Neuronal stem cell (in vitro differentiated cells): ENCODE measurements around the gene SYT1.

ENCODE experiments used
- DNase-seq: peaks from one replicate; pipeline ENCODE4 v3.0.0-alpha.2; 2013; ENCODE audit warnings: low spot score
- H2AFZ ChIP-seq: one replicate; pipeline ENCODE4 v1.6.1; 2013; ENCODE audit warnings: mild to moderate bottlenecking, low read length, inconsistent platforms
- H2AK5ac ChIP-seq: 2 replicates; pipeline ENCODE4 v1.6.1; 2013; ENCODE audit warnings: low read depth, mild to moderate bottlenecking, inconsistent platforms, low read length, moderate library complexity, mixed read lengths
- H2BK120ac ChIP-seq: 2 replicates; pipeline ENCODE4 v1.6.1; 2013; ENCODE audit warnings: low read depth, mild to moderate bottlenecking, inconsistent platforms, low read length, moderate library complexity, mixed read lengths
- H2BK12ac ChIP-seq: one replicate; pipeline ENCODE4 v1.6.1; 2013; ENCODE audit warnings: low read length, inconsistent platforms
- H2BK15ac ChIP-seq: 2 replicates; pipeline ENCODE4 v1.6.1; 2013; ENCODE audit warnings: mild to moderate bottlenecking, low read length, inconsistent platforms, mixed read lengths
- H2BK5ac ChIP-seq: one replicate; pipeline ENCODE4 v1.6.1; 2013; ENCODE audit warnings: inconsistent platforms, mild to moderate bottlenecking, low read length, moderate library complexity
- H3K14ac ChIP-seq: one replicate; pipeline ENCODE4 v1.6.1; 2013; ENCODE audit warnings: low read length, inconsistent platforms
- H3K18ac ChIP-seq: 2 replicates; pipeline ENCODE4 v1.6.1; 2013; ENCODE audit warnings: low read length, inconsistent platforms
- H3K23ac ChIP-seq: 2 replicates; pipeline ENCODE4 v1.6.1; 2013; ENCODE audit warnings: low read depth, mild to moderate bottlenecking, mixed read lengths, low read length, inconsistent platforms; ENCODE audit not compliant: poor library complexity
- H3K27ac ChIP-seq: replicated peaks from 3 replicates; pipeline ENCODE4 v1.5.1; 2013; ENCODE audit warnings: low read length, inconsistent platforms
- H3K27me3 ChIP-seq, 3 experiments: 2 replicates each; pipeline ENCODE4 v1.6.1; 2013; ENCODE audit warnings: low read length in 3 of 3, mild to moderate bottlenecking in 2 of 3, inconsistent platforms in 1 of 3, low read depth in 1 of 3, mixed read lengths in 1 of 3, moderate library complexity in 1 of 3; ENCODE audit not compliant: control insufficient read depth in 3 of 3, insufficient read depth in 3 of 3
- H3K36me3 ChIP-seq, 2 donors: replicated peaks in 1 of 2; 2 replicates each; pipeline ENCODE4 v1.6.1; 2013; ENCODE audit warnings: low read length in 2 of 2; ENCODE audit not compliant: control insufficient read depth in 2 of 2, insufficient read depth in 2 of 2
- H3K4ac ChIP-seq: 2 replicates; pipeline ENCODE4 v1.6.1; 2013; ENCODE audit warnings: inconsistent platforms, mild to moderate bottlenecking, low read length, moderate library complexity
- H3K4me1 ChIP-seq, 2 donors: 1 replicate in 1 of 2; 2 replicates in 1 of 2; pipeline ENCODE4 v1.6.1; 2013; ENCODE audit warnings: low read length in 2 of 2, low read depth in 1 of 2; ENCODE audit not compliant: control insufficient read depth in 2 of 2, insufficient read depth in 1 of 2
- H3K4me2 ChIP-seq: one replicate; pipeline ENCODE4 v1.6.1; 2013; ENCODE audit warnings: mild to moderate bottlenecking, low read length, inconsistent platforms; ENCODE audit not compliant: insufficient read depth, poor library complexity, severe bottlenecking
- H3K4me3 ChIP-seq, 2 donors: 2 replicates each; pipeline ENCODE4 v1.5.1; 2013; ENCODE audit warnings: low read length in 2 of 2, mild to moderate bottlenecking in 2 of 2, inconsistent platforms in 1 of 2, moderate library complexity in 1 of 2
- H3K79me1 ChIP-seq: one replicate; pipeline ENCODE4 v1.6.1; 2013; ENCODE audit warnings: low read depth, mild to moderate bottlenecking, inconsistent platforms, low read length, moderate library complexity
- H3K9ac ChIP-seq: one replicate; pipeline ENCODE4 v1.6.1; 2013; ENCODE audit warnings: mild to moderate bottlenecking, low read depth, low read length, inconsistent platforms; ENCODE audit not compliant: poor library complexity
- H3K9me3 ChIP-seq, 2 donors: replicated peaks in 1 of 2; 2 replicates each; pipeline versions ENCODE3 to v1.6.1; 2013; ENCODE audit warnings: low read length in 2 of 2, mild to moderate bottlenecking in 2 of 2, inconsistent platforms in 1 of 2, low read depth in 1 of 2, mixed read lengths in 1 of 2, moderate library complexity in 1 of 2; ENCODE audit not compliant: control insufficient read depth in 2 of 2, insufficient read depth in 1 of 2
- H4K8ac ChIP-seq: one replicate; pipeline ENCODE4 v1.6.1; 2013; ENCODE audit warnings: low read depth, mild to moderate bottlenecking, inconsistent platforms, low read length, moderate library complexity
- H4K91ac ChIP-seq: one replicate; pipeline ENCODE4 v1.6.1; 2013; ENCODE audit warnings: low read length, low read depth, mild to moderate bottlenecking, inconsistent platforms; ENCODE audit not compliant: poor library complexity
- WGBS, 2 donors: extraction: QIAGEN DNeasy Blood & Tissue Kit; methylation state at CpG; one replicate each; pipeline ENCODE4 v1.1.7; 2013; ENCODE audit warnings: missing lambda C conversion rate in 2 of 2, mixed read lengths in 1 of 2; ENCODE audit not compliant: insufficient read length in 2 of 2, insufficient replicate concordance in 1 of 2; ENCODE audit errors: extremely low coverage in 2 of 2; 5-methylcytosine and 5-hydroxymethylcytosine counted together

Gene SYT1

DNA sequence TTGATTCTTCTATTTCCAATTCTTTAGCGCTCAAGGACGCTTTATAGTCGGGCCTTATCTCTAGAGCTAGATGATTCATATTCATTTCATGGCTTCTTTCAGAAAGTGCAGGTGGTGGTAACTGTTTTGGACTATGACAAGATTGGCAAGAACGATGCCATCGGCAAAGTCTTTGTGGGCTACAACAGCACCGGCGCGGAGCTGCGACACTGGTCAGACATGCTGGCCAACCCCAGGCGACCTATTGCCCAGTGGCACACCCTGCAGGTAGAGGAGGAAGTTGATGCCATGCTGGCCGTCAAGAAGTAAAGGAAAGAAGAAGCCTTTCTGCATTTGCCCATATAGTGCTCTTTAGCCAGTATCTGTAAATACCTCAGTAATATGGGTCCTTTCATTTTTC, 584.2 kb downstream of the SYT1 start:
- Histone ChIP-seq H3K9ac (no peak overlapping the region), H3K4ac (no peak overlapping the region), H3K4me3 (no peak overlapping the region), H3K9me3 (peaks cover 0 to 4% of the 10 kb centered on the region in 2 donors), H3K36me3 (peaks cover 3 to 12% of the 10 kb centered on the region in 2 donors), H2AFZ (no peak overlapping the region), H4K91ac (no peak overlapping the region), H3K4me2 (no peak overlapping the region), H2BK15ac (no peak overlapping the region), H2AK5ac (no peak overlapping the region), H4K8ac (no peak overlapping the region), H2BK12ac (no peak overlapping the region), H3K14ac (no peak overlapping the region), H3K4me1 (peaks cover 0 to 3% of the 10 kb centered on the region in 2 donors), H3K79me1 (no peaks in the 10 kb centered on the region), H3K27me3 (no peaks in the 10 kb centered on the region), H2BK120ac (no peak overlapping the region), H3K23ac (no peak overlapping the region), H3K18ac (no peak overlapping the region), H2BK5ac (no peak overlapping the region), H3K27ac (no peak overlapping the region)
- WGBS, 2 donors = no CpG with 5 or more reads among the region's 11 CpGs
- no peak for DNase-seq

DNA sequence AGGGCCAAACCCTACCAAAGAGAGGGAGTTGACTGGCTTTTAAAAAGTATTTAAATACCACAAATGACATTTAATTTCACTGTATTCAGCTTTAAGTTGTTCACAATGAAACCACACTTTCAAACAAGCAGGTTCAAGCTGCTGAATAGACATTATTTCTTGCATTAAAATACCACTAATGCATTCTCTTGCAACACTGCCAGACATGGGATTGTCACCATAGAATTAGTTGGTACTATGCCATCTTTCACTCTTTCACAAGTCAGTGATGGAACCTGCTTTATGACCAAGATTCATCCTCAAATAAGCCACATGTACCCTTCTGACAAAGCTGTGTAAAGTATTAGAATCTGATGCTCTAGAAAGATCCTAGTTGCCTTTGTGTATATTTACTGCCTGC, 586.8 kb downstream of the SYT1 start:
- Histone ChIP-seq H3K4me3 (no peak overlapping the region), H3K14ac (no peak overlapping the region), H4K8ac (no peak overlapping the region), H3K23ac (no peak overlapping the region), H2BK120ac (no peak overlapping the region), H2BK12ac (no peak overlapping the region), H3K27me3 (no peaks in the 10 kb centered on the region), H3K9me3 (no peaks in the 10 kb centered on the region), H3K4me2 (no peak overlapping the region), H3K27ac (no peak overlapping the region), H3K18ac (no peak overlapping the region), H2AK5ac (no peak overlapping the region), H3K9ac (no peak overlapping the region), H3K79me1 (no peaks in the 10 kb centered on the region), H3K36me3 (peaks cover 0 to 3% of the 10 kb centered on the region in 2 donors), H2BK5ac (no peak overlapping the region), H3K4ac (no peak overlapping the region), H4K91ac (no peak overlapping the region), H2BK15ac (no peak overlapping the region), H3K4me1 (peaks cover 2 to 3% of the 10 kb centered on the region in 2 donors), H2AFZ (no peak overlapping the region)
- DNase-seq = no peak

DNA sequence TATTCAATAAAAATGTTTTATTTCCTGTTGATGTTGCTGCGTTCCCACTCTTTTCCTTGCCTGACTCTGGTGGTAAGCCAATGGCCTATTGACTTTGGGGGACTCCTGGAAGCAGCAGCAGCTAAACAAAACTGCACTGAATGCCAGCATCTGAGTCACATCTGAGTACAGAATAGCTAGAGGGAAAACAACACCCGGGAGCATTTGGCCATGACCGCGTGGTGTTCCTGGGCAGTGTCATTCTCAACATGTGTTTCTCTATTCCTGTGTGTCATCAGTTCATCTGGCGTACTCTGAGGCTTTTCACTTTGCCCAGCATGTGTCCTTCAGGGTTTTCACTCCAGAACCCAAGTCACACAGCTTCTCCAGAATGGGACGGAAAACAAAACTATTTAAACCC, 587.4 kb downstream of the SYT1 start:
- Histone ChIP-seq H2BK5ac (no peak overlapping the region), H3K14ac (no peak overlapping the region), H3K36me3 (peaks cover 0 to 3% of the 10 kb centered on the region in 2 donors), H2AK5ac (no peak overlapping the region), H4K8ac (no peak overlapping the region), H3K4me2 (no peak overlapping the region), H3K9me3 (no peaks in the 10 kb centered on the region), H2BK12ac (no peak overlapping the region), H3K4ac (no peak overlapping the region), H4K91ac (no peak overlapping the region), H2AFZ (no peak overlapping the region), H3K9ac (no peak overlapping the region), H3K27ac (no peak overlapping the region), H3K27me3 (no peaks in the 10 kb centered on the region), H3K18ac (no peak overlapping the region), H3K23ac (no peak overlapping the region), H3K4me3 (no peak overlapping the region), H2BK15ac (no peak overlapping the region), H3K79me1 (no peaks in the 10 kb centered on the region), H3K4me1 (peaks cover under 1 to 2% of the 10 kb centered on the region in 2 donors), H2BK120ac (no peak overlapping the region)
- DNase-seq = no peak
- no CpG with 5 or more reads among the region's 6 CpGs for WGBS, 2 donors

DNA sequence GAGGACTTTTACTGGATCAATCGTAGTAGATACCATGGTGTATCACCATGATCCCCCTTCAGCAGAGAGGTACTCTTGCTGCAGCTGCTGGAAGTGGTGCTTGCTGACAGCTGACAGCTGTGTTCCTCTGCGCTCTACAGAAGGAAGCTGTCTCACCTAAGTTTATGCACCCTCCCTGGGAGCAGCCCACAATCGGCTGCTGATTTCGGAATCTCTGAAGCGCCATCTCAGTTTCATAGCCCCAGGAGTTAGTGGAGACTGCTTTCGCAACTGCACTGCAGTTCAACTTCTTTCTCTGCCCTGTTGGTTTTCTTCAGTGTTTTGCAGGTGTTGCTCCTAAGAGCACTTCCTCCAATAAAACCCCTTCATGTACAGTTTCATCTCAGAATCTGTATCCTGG, 588.3 kb downstream of the SYT1 start:
- no peak overlapping the region for H3K14ac ChIP-seq
- no peak overlapping the region for H3K4me2 ChIP-seq
- H2BK5ac ChIP-seq = no peak overlapping the region
- no peak overlapping the region for H2AFZ ChIP-seq
- H3K23ac ChIP-seq = no peak overlapping the region
- no peak overlapping the region for H4K8ac ChIP-seq
- no peak overlapping the region for H2BK12ac ChIP-seq
- H3K36me3 ChIP-seq = peaks cover 0 to 3% of the 10 kb centered on the region in 2 donors
- H3K27ac ChIP-seq = no peak overlapping the region
- H2AK5ac ChIP-seq = no peak overlapping the region
- no peak overlapping the region for H3K9ac ChIP-seq
- DNase-seq = no peak
- H3K9me3 ChIP-seq = no peaks in the 10 kb centered on the region
- WGBS, 2 donors = no CpG with 5 or more reads among the region's 6 CpGs
- no peak overlapping the region for H4K91ac ChIP-seq
- no peak overlapping the region for H3K4me3 ChIP-seq
- H3K27me3 ChIP-seq = no peaks in the 10 kb centered on the region
- no peak overlapping the region for H3K18ac ChIP-seq
- no peak overlapping the region for H2BK120ac ChIP-seq
- no peaks in the 10 kb centered on the region for H3K79me1 ChIP-seq
- no peak overlapping the region for H3K4ac ChIP-seq
- no peak overlapping the region for H2BK15ac ChIP-seq
- H3K4me1 ChIP-seq = peaks cover 0 to 2% of the 10 kb centered on the region in 2 donors
